ENCODE data around the gene GUF1.
A peak's percentile ranks its signal among the peaks of the same experiment; 100 is the strongest.
"Not testable (repeated sequence)": the region's sequence is repeated elsewhere in the genome, so short reads cannot be mapped to it uniquely, and the experiment has no call there.

Gene GUF1

GRCh38 chr4:44713125-44713524 lies 34.9 kb downstream of the GUF1 start:
- no peak for DNase-seq (ENCODE audit: low spot score)

- DNase-seq (ENCODE audit: low spot score) = no peak
Measured at GRCh38 chr4:44716597-44716996, 38.4 kb downstream of the GUF1 start.

GRCh38 chr4:44720371-44720770 lies 42.2 kb downstream of the GUF1 start:
- no peak for DNase-seq (ENCODE audit: low spot score)

GRCh38 chr4:44722001-44722400 lies 43.8 kb downstream of the GUF1 start:
- no peak for DNase-seq (ENCODE audit: low spot score)

- peak; percentile 6 for DNase-seq (ENCODE audit: low spot score)
Measured at GRCh38 chr4:44725166-44725565, 46.9 kb downstream of the GUF1 start.

- peak; percentile 16 for DNase-seq (ENCODE audit: low spot score)
Measured at GRCh38 chr4:44725726-44726037, 47.5 kb downstream of the GUF1 start.

GRCh38 chr4:44726038-44726871 lies 48.0 kb downstream of the GUF1 start, which contains the start of gene GNPDA2:
TSS of gene GNPDA2 (minus strand) at chr4:44726556. CDS start at chr4:44722207, 4,349 bp downstream.
- DNase-seq (ENCODE audit: low spot score) = peak; percentile 97

- DNase-seq (ENCODE audit: low spot score) = no peak
Measured at GRCh38 chr4:44727471-44727870, 49.3 kb downstream of the GUF1 start.

GRCh38 chr4:44728694-44729093 lies 50.5 kb downstream of the GUF1 start:
- DNase-seq (ENCODE audit: low spot score) = not testable (repeated sequence)

- no peak for DNase-seq (ENCODE audit: low spot score)
Measured at GRCh38 chr4:44736900-44737299, 58.7 kb downstream of the GUF1 start.

GRCh38 chr4:44738615-44739014 lies 60.4 kb downstream of the GUF1 start:
- no peak for DNase-seq (ENCODE audit: low spot score)

GRCh38 chr4:44740201-44740600 lies 62.0 kb downstream of the GUF1 start:
- no peak for DNase-seq (ENCODE audit: low spot score)

Data from GM03348 (cell line).